H1 (cell line): ENCODE results near the gene TRAPPC3. TPM values are rescaled to one million over a fixed set of nuclear protein-coding genes. Genes with fewer than 3 reads are reported as not detected.
A peak's percentile ranks its signal among the peaks of the same experiment; 100 is the strongest.

Source experiments
- CTCF ChIA-PET: fragments of 300-600 bp; sonication (Branson Sonifier 250); formaldehyde crosslinking; loops from one replicate; lab custom pipeline; 2021; ENCODE audit not compliant: partially characterized antibody; lab: Charles Lee
- POLR2A ChIA-PET: fragments of 300-600 bp; sonication (Branson Sonifier 250); formaldehyde crosslinking; loops from one replicate; lab custom pipeline; 2021; ENCODE audit warnings: inconsistent platforms; ENCODE audit not compliant: partially characterized antibody; lab: Charles Lee
- DNase-seq, 2 experiments: peaks; one replicate each; pipeline versions ENCODE4 v3.0.0 to v3.0.0-alpha.2; 2010 to 2022; ENCODE audit warnings: low spot score in 2 of 2, low read depth in 1 of 2, mixed read lengths in 1 of 2
- FAIRE-seq: peaks from 2 replicates; lab custom pipeline; 2011; peaks lifted over from hg19 to GRCh38; lab: Jason Lieb, UNC
- H2AFZ ChIP-seq: 2 replicates; pipeline ENCODE4 v1.8.1; 2012; ENCODE audit warnings: low read length, inconsistent platforms
- H2AK5ac ChIP-seq: 2 replicates; pipeline ENCODE4 v1.6.1; 2013; ENCODE audit warnings: low read depth, low read length
- H2BK120ac ChIP-seq: replicated peaks from 2 replicates; pipeline ENCODE3; 2013; ENCODE audit warnings: low read depth, low read length, inconsistent platforms
- H2BK12ac ChIP-seq: 2 replicates; pipeline ENCODE4 v1.6.1; 2013; ENCODE audit warnings: low read depth, low read length
- H2BK15ac ChIP-seq: 2 replicates; pipeline ENCODE4 v1.6.1; 2013; ENCODE audit warnings: low read length
- H2BK20ac ChIP-seq: 2 replicates; pipeline ENCODE4 v1.6.1; 2013; ENCODE audit warnings: low read length
- H2BK5ac ChIP-seq: 2 replicates; pipeline ENCODE4 v1.6.1; 2013; ENCODE audit warnings: low read depth, low read length
- H3K14ac ChIP-seq: 2 replicates; pipeline ENCODE4 v1.6.1; 2013; ENCODE audit warnings: inconsistent platforms; ENCODE audit not compliant: insufficient read length
- H3K18ac ChIP-seq: 2 replicates; pipeline ENCODE4 v1.6.1; 2013; ENCODE audit warnings: low read length; ENCODE audit errors: extremely low read depth
- H3K23ac ChIP-seq: 2 replicates; pipeline ENCODE4 v1.6.1; 2013; ENCODE audit warnings: inconsistent platforms; ENCODE audit not compliant: insufficient read length
- H3K23me2 ChIP-seq: 2 replicates; pipeline ENCODE4 v1.6.1; 2013; ENCODE audit warnings: low read depth, low read length
- H3K27ac ChIP-seq: 2 replicates; pipeline ENCODE4 v1.6.1; 2011; ENCODE audit warnings: low read depth, low read length, inconsistent platforms
- H3K27me3 ChIP-seq, 4 experiments: replicated peaks in 1 of 4; 1 replicate in 1 of 4; 2 replicates in 3 of 4; pipeline versions ENCODE4 v1.6.1 to v1.8.1; 2011 to 2013; ENCODE audit warnings: low read length in 3 of 4, mild to moderate bottlenecking in 3 of 4, inconsistent platforms in 2 of 4, mixed read lengths in 2 of 4, moderate library complexity in 1 of 4; ENCODE audit not compliant: control insufficient read depth in 3 of 4, insufficient read depth in 3 of 4; ENCODE audit errors: extremely low read depth in 1 of 4
- H3K36me3 ChIP-seq, 4 experiments: 2 replicates each; pipeline versions ENCODE4 v1.6.1 to v1.8.1; 2011 to 2013; ENCODE audit warnings: mild to moderate bottlenecking in 4 of 4, low read length in 3 of 4, moderate library complexity in 2 of 4, control low read depth in 1 of 4, inconsistent platforms in 1 of 4; ENCODE audit not compliant: insufficient read depth in 4 of 4, control insufficient read depth in 2 of 4
- H3K4ac ChIP-seq: replicated peaks from 2 replicates; pipeline ENCODE3; 2013; ENCODE audit warnings: low read length, low read depth, mixed read lengths, inconsistent platforms; ENCODE audit not compliant: insufficient read length
- H3K4me1 ChIP-seq, 4 experiments: replicated peaks in 1 of 4; 1 replicate in 1 of 4; 2 replicates in 3 of 4; pipeline versions ENCODE4 v1.6.1 to v1.8.1; 2011 to 2013; ENCODE audit warnings: low read length in 3 of 4, inconsistent platforms in 2 of 4, mixed read lengths in 1 of 4; ENCODE audit not compliant: insufficient read depth in 4 of 4, control insufficient read depth in 3 of 4
- H3K4me2 ChIP-seq, 2 experiments: 2 replicates each; pipeline versions ENCODE4 v1.6.1 to v1.8.1; 2011 to 2013; ENCODE audit warnings: low read depth in 2 of 2, low read length in 2 of 2, control low read depth in 1 of 2, inconsistent platforms in 1 of 2, mild to moderate bottlenecking in 1 of 2; ENCODE audit not compliant: insufficient read depth in 1 of 2
- H3K4me3 ChIP-seq, 4 experiments: fragments of 200-600, 300-600 bp in 1 of 4; sonication (generic), shearing (Covaris generic), sonication (Bioruptor Twin) in 1 of 4; 2 replicates each; pipeline versions ENCODE4 v1.5.1 to v1.8.1; 2011 to 2016; ENCODE audit warnings: low read length in 4 of 4, low read depth in 3 of 4, control low read depth in 2 of 4, inconsistent platforms in 2 of 4, mild to moderate bottlenecking in 2 of 4, mixed read lengths in 1 of 4, moderate library complexity in 1 of 4; ENCODE audit not compliant: insufficient read depth in 2 of 4; ENCODE audit errors: extremely low read depth in 1 of 4
- H3K56ac ChIP-seq: replicated peaks from 2 replicates; pipeline ENCODE3; 2013; ENCODE audit warnings: low read depth, mild to moderate bottlenecking, mixed read lengths, low read length, inconsistent platforms; ENCODE audit not compliant: insufficient read length
- H3K79me1 ChIP-seq: 2 replicates; pipeline ENCODE4 v1.6.1; 2013; ENCODE audit warnings: low read depth, low read length, control low read depth
- H3K79me2 ChIP-seq, 2 experiments: 2 replicates each; pipeline versions ENCODE4 v1.6.1 to v1.8.1; 2012 to 2013; ENCODE audit warnings: low read length in 2 of 2, mild to moderate bottlenecking in 2 of 2, inconsistent platforms in 1 of 2; ENCODE audit not compliant: insufficient read depth in 2 of 2, control insufficient read depth in 1 of 2
- H3K9ac ChIP-seq, 4 experiments: replicated peaks in 1 of 4; 1 replicate in 1 of 4; 2 replicates in 3 of 4; pipeline versions ENCODE4 v1.6.1 to v1.8.1; 2011 to 2013; ENCODE audit warnings: low read depth in 3 of 4, low read length in 3 of 4, control low read depth in 2 of 4, mild to moderate bottlenecking in 2 of 4, moderate library complexity in 2 of 4, inconsistent platforms in 1 of 4; ENCODE audit errors: extremely low read depth in 1 of 4
- H3K9me3 ChIP-seq, 2 experiments: 2 replicates each; pipeline versions ENCODE4 v1.6.1 to v1.8.1; 2012 to 2013; ENCODE audit warnings: mild to moderate bottlenecking in 2 of 2, moderate library complexity in 2 of 2, control low read depth in 1 of 2, inconsistent platforms in 1 of 2, low read depth in 1 of 2, low read length in 1 of 2, mixed read lengths in 1 of 2; ENCODE audit not compliant: insufficient read depth in 2 of 2
- H4K20me1 ChIP-seq, 2 experiments: replicated peaks in 1 of 2; 2 replicates each; pipeline versions ENCODE3 to v1.8.1; 2011 to 2013; ENCODE audit warnings: inconsistent platforms in 2 of 2, low read length in 2 of 2, mild to moderate bottlenecking in 1 of 2; ENCODE audit not compliant: insufficient read depth in 2 of 2, control insufficient read depth in 1 of 2
- H4K5ac ChIP-seq: 2 replicates; pipeline ENCODE4 v1.6.1; 2013; ENCODE audit warnings: low read length, low read depth, mixed read lengths, inconsistent platforms; ENCODE audit not compliant: insufficient read length
- H4K8ac ChIP-seq: 2 replicates; pipeline ENCODE4 v1.8.0; 2013; ENCODE audit warnings: mild to moderate bottlenecking, moderate library complexity, low read length, inconsistent platforms; ENCODE audit not compliant: insufficient read depth; ENCODE audit errors: extremely low read depth
- H4K91ac ChIP-seq: replicated peaks from 2 replicates; pipeline ENCODE3; 2013; ENCODE audit warnings: low read length, mixed read lengths, inconsistent platforms; ENCODE audit not compliant: insufficient read length
- CHD1 ChIP-seq: IDR thresholded peaks from 2 replicates; pipeline ENCODE4 v1.6.1; 2012; ENCODE audit warnings: low read depth, low read length, improper control_type of control experiment
- CTCF ChIP-seq, 3 experiments: IDR thresholded peaks; 1 replicate in 2 of 3; 2 replicates in 1 of 3; pipeline versions ENCODE4 v1.5.1 to v1.6.1; 2011; ENCODE audit warnings: low read length in 3 of 3, mild to moderate bottlenecking in 3 of 3, inconsistent platforms in 2 of 3, low read depth in 1 of 3, moderate library complexity in 1 of 3; ENCODE audit not compliant: insufficient read depth in 1 of 3; ENCODE audit errors: control extremely low read depth in 1 of 3
- MAFK ChIP-seq: IDR thresholded peaks from 2 replicates; pipeline ENCODE4 v1.6.1; 2012; ENCODE audit warnings: low read depth, mild to moderate bottlenecking, improper control_type of control experiment, low read length
- WGBS, 2 experiments: shearing (Covaris generic) in 1 of 2; methylation state at CpG; one replicate each; pipeline versions ENCODE4 v1.1.6 to v1.1.7; 2013 to 2015; ENCODE audit warnings: low lambda C conversion rate in 2 of 2, mixed read lengths in 2 of 2, inconsistent platforms in 1 of 2, low coverage in 1 of 2, missing lambda C conversion rate in 1 of 2; ENCODE audit not compliant: insufficient replicate concordance in 2 of 2, insufficient coverage in 1 of 2, insufficient read length in 1 of 2; ENCODE audit errors: extremely low coverage in 1 of 2, missing lambda C conversion rate in 1 of 2; 5-methylcytosine and 5-hydroxymethylcytosine counted together
- polyA plus RNA-seq, 7 experiments: library from polyadenylated mRNA; depleted of rRNA in 3 of 7; stranded (reverse) in 5 of 7; unstranded in 2 of 7; fragments of >200 nt in 5 of 7; fragments of 200-250 nt in 2 of 7; gene quantifications; 1 replicate in 5 of 7; 2 replicates in 1 of 7; 4 replicates in 1 of 7; pipeline versions ENCODE4 v1.2.1 to v1.2.3, GENCODE V29; 2011 to 2013; ENCODE audit warnings: missing spikeins in 2 of 7, mixed read lengths in 2 of 7
- total RNA-seq: library from RNA; stranded (reverse); fragmentation: NEBNext Ultra II Directional; extraction: Animal tissue kit (Norgen Biotek cat#: 25700); gene quantifications from 2 replicates; pipeline ENCODE4 v1.2.1, GENCODE V29; 2021

TRAPPC3 gene
- total and polyA plus RNA-seq, 2 of the 8 experiments (the other 6 are each of a cell fraction or from before 2014, with no cell fraction given): 47.8 to 51.0 TPM

GRCh38 chr1:36119456-36119855, 29.8 kb downstream of the TRAPPC3 start:
- Histone ChIP-seq H3K56ac (no peak overlapping the region), H3K36me3 (no peaks in the 10 kb centered on the region), H4K20me1 (no peaks in the 10 kb centered on the region), H4K91ac (no peak overlapping the region), H3K4ac (no peak overlapping the region), H2BK20ac (no peak overlapping the region), H3K4me2 (no peak overlapping the region), H3K27me3 (peaks cover 5 to 16% (median 13%) of the 10 kb centered on the region in 4 experiments; a peak in 6 of 7 replicates), H3K4me3 (no peak overlapping the region), H2BK12ac (no peak overlapping the region), H2BK120ac (no peak overlapping the region), H2BK5ac (no peak overlapping the region), H4K5ac (no peak overlapping the region), H3K23me2 (no peaks in the 10 kb centered on the region; the same call in 1 of the 2 replicates), H3K9me3 (no peaks in the 10 kb centered on the region), H3K18ac (no peak overlapping the region), H3K4me1 (peaks cover 0 to 10% (median 5%) of the 10 kb centered on the region in 4 experiments; a peak in 5 of 7 replicates), H3K23ac (no peak overlapping the region), H4K8ac (peak overlapping the region; percentile 0; the same call in 1 of the 2 replicates), H3K79me2 (no peaks in the 10 kb centered on the region), H3K79me1 (no peaks in the 10 kb centered on the region), H3K9ac (no peak overlapping the region), H2BK15ac (no peak overlapping the region), H3K14ac (no peak overlapping the region), H2AK5ac (no peak overlapping the region), H3K27ac (no peak overlapping the region), H2AFZ (no peak overlapping the region)
- CTCF ChIA-PET: interaction anchor here (1.0 to 32.6 kb wide), 9 partner anchors 8 to 97 kb away, joined by 3 to 738 read pairs (median 14); partner anchors contain the start of gene TRAPPC3
- DNase-seq (no peak), FAIRE-seq (no peak)
- WGBS, 2 experiments: 68% methylated on average over 9 of the region's 9 CpGs; no CpG with 5 or more reads in 1 of the 2 experiments
- POLR2A ChIA-PET: interaction anchor here (0.9 to 1.1 kb wide), 2 partner anchors 8 to 13 kb away, joined by 3 read pairs; no protein-coding TSS in a partner anchor
- no peak for TF ChIP-seq CTCF (IDR thresholded peaks at IDR 0.05; ENCODE audit: control extremely low read depth in 1 of 3, insufficient read depth in 1 of 3, low read depth in 1 of 3, low read length in 3 of 3)
- TF ChIP-seq CHD1: no peak
- TF ChIP-seq MAFK: no peak
